KOPT-K1 (cell line): ENCODE data around the gene PRELID2.
"Not testable (repeated sequence)": the region's sequence is repeated elsewhere in the genome, so short reads cannot be mapped to it uniquely, and the experiment has no call there.

Experiments used
- H3K27ac ChIP-seq: fragments of 200-600 bp; sonication (generic); 2 replicates; pipeline ENCODE4 v1.5.1; 2016; ENCODE audit warnings: antibody characterized with exemption, mild to moderate bottlenecking, low read depth, low read length; ENCODE audit not compliant: poor library complexity, severe bottlenecking
- H3K36me3 ChIP-seq: fragments of 200-600 bp; sonication (generic); 2 replicates; pipeline ENCODE4 v1.5.1; 2017; ENCODE audit warnings: antibody characterized with exemption, mild to moderate bottlenecking, low read length, moderate library complexity; ENCODE audit not compliant: insufficient read depth
- H3K9me3 ChIP-seq: fragments of 200-600 bp; sonication (generic); 2 replicates; pipeline ENCODE4 v1.5.1; 2017; ENCODE audit warnings: antibody characterized with exemption, low read length, mild to moderate bottlenecking; ENCODE audit not compliant: insufficient read depth, poor library complexity, severe bottlenecking

The PRELID2 gene

GRCh38 chr5:145834917-145835847, at the start of gene PRELID2:
Gene PRELID2 (minus strand): TSS chr5:145835342. CDS start chr5:145835251, 91 bp downstream.
- Histone ChIP-seq H3K27ac (no peak within 1 kb of the TSS), H3K9me3 (no peaks in the 10 kb centered on the region), H3K36me3 (no peaks in the 10 kb centered on the region)

- no peaks in the 10 kb centered on the region for H3K9me3 ChIP-seq
- H3K27ac ChIP-seq: no peak overlapping the region
- no peaks in the 10 kb centered on the region for H3K36me3 ChIP-seq
Observed at GRCh38 chr5:145874765-145875164, 39.6 kb upstream of the PRELID2 start.

GRCh38 chr5:145872914-145873313, 37.8 kb upstream of the PRELID2 start, which contains the start of gene GRXCR2:
Gene GRXCR2 (minus strand): TSS chr5:145873014. CDS start chr5:145872968, 46 bp downstream.
- H3K36me3 ChIP-seq: no peaks in the 10 kb centered on the region
- no peak within 1 kb of the TSS for H3K27ac ChIP-seq
- no peaks in the 10 kb centered on the region for H3K9me3 ChIP-seq

- no peak overlapping the region for H3K27ac ChIP-seq
- H3K36me3 ChIP-seq: no peaks in the 10 kb centered on the region
- H3K9me3 ChIP-seq: no peaks in the 10 kb centered on the region
Observed at GRCh38 chr5:145872486-145872885, 37.3 kb upstream of the PRELID2 start.

GRCh38 chr5:145869753-145870152, 34.6 kb upstream of the PRELID2 start:
- no peaks in the 10 kb centered on the region for H3K36me3 ChIP-seq
- H3K27ac ChIP-seq: no peak overlapping the region
- H3K9me3 ChIP-seq: no peaks in the 10 kb centered on the region

GRCh38 chr5:145867806-145868205, 32.7 kb upstream of the PRELID2 start:
- Histone ChIP-seq H3K36me3 (no peaks in the 10 kb centered on the region), H3K9me3 (no peaks in the 10 kb centered on the region), H3K27ac (no peak overlapping the region)

DNA sequence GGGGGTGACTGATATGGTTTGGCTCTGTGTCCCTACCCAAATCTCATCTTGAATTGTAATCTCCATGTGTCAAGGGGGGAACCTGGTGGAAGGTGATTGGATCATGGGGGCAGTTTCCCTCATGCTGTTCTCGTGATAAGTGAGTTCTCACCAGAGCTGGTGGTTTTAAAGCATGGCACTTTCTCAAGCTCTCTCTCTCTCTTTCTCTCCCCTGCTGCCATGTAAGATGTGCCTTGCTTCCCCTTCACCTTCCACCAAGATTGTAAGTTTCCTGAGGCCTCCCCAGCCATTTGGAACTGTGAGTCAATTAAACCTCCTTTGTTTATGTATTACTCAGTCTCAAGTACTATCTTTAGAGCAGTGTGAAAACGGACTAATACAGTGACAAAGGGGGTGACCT, 29.3 kb upstream of the PRELID2 start:
- not testable (repeated sequence) for H3K27ac ChIP-seq, H3K9me3 ChIP-seq, H3K36me3 ChIP-seq

GRCh38 chr5:145863003-145863402, 27.9 kb upstream of the PRELID2 start:
- Histone ChIP-seq H3K9me3 (no peaks in the 10 kb centered on the region), H3K27ac (no peak overlapping the region)

GRCh38 chr5:145859897-145860296, 24.8 kb upstream of the PRELID2 start:
- H3K36me3 ChIP-seq: no peaks in the 10 kb centered on the region
- H3K9me3 ChIP-seq: no peaks in the 10 kb centered on the region
- no peak overlapping the region for H3K27ac ChIP-seq

More at GRCh38 chr5:145863003-145863402, 27.9 kb upstream of the PRELID2 start:
- H3K36me3 ChIP-seq: no peaks in the 10 kb centered on the region

DNA sequence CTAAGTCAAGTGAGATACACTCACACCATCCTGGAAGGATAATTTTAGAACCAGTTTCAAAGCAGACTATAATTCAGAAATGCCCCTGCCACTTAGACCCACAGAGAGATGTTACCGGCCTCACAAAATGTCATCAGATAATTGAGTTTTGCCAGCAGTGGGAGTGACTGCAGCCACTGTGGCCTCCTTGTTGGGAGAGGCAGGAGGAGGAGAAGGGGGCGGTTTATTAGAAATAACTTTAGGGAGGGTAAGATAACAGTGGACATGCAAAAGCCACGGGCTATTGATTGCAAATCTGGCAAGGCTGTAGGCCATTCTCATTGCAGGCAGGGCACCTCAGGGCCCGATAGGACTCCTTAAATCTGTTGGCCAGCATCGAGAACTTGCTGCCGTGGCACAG, 24.3 kb upstream of the PRELID2 start:
- Histone ChIP-seq H3K9me3 (no peaks in the 10 kb centered on the region), H3K27ac (no peak overlapping the region), H3K36me3 (no peaks in the 10 kb centered on the region)

- Histone ChIP-seq H3K9me3 (no peaks in the 10 kb centered on the region), H3K36me3 (no peaks in the 10 kb centered on the region), H3K27ac (no peak overlapping the region)
Observed at GRCh38 chr5:145858959-145859358, 23.8 kb upstream of the PRELID2 start.

GRCh38 chr5:145856285-145856818, 21.2 kb upstream of the PRELID2 start:
- Histone ChIP-seq H3K27ac (no peak overlapping the region), H3K9me3 (no peaks in the 10 kb centered on the region), H3K36me3 (no peaks in the 10 kb centered on the region)

- H3K27ac ChIP-seq: no peak overlapping the region
- H3K9me3 ChIP-seq: no peaks in the 10 kb centered on the region
- H3K36me3 ChIP-seq: no peaks in the 10 kb centered on the region
Observed at GRCh38 chr5:145855763-145856267, 20.7 kb upstream of the PRELID2 start.

- no peaks in the 10 kb centered on the region for H3K36me3 ChIP-seq
- H3K27ac ChIP-seq: no peak overlapping the region
- H3K9me3 ChIP-seq: no peaks in the 10 kb centered on the region
Observed at GRCh38 chr5:145854651-145855258, 19.6 kb upstream of the PRELID2 start.

DNA sequence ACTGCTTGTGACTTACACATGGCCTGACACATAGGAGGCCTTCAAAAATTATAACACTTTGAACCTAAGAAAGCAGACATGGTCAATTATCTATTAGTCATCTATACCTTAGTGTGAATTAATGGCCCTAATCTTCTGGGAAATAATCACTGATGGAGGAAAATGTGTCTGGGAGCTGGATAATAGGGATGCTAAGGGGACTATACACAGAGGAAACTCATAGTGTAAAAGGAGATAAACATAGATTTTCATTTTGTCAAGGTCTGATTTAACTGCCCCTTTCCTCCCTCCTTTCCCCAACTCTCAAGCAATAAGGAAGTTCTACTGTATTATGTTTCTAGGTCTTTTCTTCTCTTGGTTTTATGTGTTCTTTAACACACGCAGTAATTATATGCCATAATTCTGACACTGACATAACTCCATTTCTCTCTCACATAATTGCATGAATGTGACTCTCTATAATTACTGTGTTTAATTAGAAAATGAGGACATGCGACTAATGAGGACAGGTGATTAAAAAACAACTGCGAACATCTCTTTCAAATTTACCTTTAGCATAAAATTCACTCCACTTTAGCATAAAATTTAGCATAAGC, 18.7 kb upstream of the PRELID2 start:
- no peaks in the 10 kb centered on the region for H3K36me3 ChIP-seq
- no peaks in the 10 kb centered on the region for H3K9me3 ChIP-seq
- no peak overlapping the region for H3K27ac ChIP-seq
